DMS53 (cell line): ENCODE data around the gene TBC1D16.

Source experiments
- DNase-seq: peaks from one replicate; lab custom pipeline; 2025; lab: John Stamatoyannopoulos, UW

The TBC1D16 gene

DNA sequence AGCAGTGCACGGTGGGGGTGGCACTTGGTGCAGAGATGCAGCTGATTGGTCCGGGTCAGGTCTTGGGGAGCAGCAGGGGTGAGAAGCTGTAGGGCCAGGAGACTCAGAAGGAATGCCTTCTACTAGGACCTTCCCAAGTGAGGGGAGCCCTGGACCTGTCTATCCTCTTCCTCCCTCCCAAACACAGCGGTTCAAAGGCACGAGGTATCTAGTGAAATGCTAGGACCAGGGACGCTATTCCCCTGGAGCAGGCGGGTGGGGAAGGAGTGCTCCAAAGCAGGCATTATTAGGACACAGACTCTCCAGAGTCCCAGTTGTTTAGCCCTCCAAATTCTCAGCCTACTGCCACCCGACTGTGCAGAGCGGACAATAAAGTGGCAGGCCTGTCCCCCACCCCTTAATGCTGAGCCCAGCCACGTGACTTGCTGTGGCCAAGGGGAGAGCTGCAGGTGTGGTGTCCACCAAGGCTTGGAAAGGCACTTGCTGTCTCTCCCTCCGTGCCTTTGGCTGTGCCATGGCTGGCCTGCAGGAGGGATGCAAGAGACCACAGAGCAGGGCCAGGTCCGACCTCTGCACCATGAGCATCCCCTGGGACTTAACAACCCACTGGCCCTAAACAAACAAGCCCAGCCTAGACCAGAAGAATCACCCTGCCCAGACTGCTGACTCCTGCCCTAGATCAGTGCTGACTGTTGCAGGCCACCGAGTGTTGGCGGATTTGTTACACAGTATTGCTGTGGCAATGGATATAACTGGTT is 97.2 kb downstream of the TBC1D16 start:
- DNase-seq, result no peak

DNA sequence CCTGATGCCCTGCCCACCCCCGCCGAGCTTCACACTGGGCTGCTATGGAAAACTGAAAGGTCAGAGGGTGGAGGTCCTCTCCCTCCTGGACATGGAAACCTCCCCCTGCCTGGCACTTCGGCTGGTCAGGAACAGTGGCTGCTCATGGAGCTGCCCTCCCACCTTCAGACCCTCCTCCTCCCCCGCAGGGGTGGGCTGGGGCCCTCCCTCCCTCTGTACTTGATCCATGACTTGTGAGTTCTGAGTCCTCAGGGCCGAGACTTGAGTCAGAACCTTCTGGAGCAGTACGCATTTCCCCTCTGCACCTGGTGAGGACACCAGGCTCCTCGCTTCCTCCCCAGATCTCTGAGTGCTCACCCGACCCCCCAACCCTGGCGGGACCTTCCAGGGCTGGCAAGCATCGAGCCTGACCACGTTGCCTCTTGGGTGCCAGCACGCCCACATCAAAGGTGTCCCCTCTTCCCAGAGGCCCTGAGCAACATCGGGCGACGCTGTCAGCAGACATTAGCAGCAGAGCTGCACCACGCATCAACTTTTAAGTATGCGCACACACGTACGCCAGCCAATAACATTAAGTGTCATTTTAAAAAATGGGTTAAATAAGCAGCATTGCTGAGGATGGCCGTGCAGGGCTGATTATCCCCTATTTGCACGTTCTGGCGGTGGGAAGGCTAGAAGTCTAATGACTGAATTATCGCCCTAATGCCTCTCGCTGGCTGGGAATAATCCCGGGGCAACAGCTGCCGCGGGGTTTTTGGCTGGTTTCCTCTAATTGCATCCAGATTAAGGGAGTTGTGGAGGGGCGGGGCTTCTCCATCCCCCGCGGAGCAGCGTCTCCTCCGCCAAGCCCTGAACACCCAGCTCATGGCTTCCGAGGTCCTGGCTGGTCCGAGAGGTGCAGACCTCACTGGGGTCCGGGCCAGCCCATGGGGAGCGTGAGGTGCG is 98.0 kb downstream of the TBC1D16 start:
- DNase-seq, result no peak

GRCh38 chr17:79936641-79937381 is 98.9 kb downstream of the TBC1D16 start:
- DNase-seq, result no peak

DNA sequence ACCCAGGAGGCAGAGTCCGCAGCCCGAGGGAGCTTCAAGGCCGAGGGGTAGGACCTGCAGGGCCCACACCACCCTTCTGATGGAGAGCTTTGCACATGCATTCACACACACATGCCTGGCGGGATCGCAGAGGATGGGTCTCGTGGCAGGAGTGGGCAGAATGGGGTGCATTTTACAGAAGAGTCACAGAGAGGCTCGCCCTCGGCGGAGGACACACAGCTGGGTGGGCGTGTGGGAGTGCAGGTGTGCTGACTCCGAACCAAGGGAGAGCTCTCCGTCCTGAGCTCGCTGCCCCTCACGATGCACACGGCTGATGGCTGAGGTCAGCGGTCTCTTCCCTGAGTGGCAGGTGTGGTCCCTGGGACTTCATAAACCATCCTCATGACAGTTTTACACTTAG is 99.6 kb downstream of the TBC1D16 start:
- DNase-seq, result no peak

DNA sequence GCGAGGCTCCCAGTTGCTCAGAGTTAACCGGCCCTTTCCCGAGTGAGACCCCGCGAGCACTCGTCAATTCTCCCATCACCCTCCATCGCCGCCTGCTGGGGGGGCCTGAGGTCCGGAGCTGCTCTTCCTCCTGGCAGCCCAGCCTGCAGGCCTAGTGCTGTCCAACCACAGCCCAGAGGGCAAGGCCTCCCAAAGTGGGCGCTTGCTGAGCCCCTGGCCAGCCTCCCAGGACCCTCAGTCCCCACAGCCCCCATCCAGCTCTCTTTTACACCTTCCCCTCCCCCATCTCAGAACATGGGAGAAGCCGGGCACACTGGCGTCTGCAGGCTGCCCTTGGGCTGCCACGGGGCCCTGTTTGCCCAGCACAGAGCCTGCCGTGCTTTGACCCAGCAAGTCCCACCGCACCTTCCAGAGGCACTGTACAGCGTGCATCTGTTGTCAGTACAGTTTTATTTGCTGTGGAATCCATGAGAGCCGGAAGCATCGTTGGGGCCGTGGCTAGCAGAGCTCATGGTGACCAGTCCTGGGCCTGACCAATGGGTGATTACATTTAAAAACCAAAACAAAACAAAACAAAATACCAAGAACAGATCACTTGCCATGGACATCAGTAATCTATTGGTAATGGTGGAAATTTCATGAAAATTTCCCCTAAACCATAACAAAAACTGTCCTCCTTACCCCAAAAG is 100.3 kb downstream of the TBC1D16 start:
- no peak for DNase-seq

- no peak for DNase-seq
These were observed 101.1 kb downstream of the TBC1D16 start for GRCh38 chr17:79934653-79934970.

DNA sequence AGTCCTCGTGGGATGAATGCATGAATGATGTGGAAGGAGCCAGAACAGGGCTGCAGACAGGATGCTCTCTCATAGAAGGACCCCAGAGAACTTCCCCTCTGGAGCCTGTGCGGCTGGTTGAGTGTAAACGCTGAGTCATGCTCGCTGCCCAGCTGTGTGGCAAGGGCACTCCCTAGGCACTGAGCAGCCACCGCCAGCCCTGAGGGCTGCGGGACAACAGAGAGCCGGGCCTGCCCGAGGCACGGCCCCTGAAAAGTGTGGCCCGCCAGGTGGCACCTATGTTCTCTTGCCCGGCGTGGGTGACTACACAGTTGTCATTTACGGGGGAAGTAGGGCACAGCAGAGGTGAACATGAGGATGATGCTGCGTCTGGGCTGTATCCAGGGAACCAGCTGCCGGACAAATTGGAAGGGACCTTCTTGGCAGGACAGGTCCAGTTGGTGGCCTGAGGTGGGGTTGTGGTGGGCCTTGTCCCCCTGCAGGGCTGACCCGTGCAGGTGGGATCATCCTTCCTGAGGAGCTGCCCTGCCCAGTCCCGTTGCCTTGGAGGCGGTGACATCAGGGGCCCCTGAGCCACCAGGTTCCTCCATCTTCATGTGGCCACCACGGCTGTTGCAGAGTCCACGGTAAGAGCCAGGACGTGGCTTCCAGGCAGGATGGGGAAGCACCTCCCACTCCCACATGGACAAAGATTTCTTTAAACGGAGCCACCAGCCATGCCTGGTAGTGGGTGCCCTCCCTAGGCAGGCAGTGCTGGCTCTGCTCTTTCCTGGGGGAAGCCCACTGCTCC is 101.6 kb downstream of the TBC1D16 start:
- peak; percentile 65 for DNase-seq

DNA sequence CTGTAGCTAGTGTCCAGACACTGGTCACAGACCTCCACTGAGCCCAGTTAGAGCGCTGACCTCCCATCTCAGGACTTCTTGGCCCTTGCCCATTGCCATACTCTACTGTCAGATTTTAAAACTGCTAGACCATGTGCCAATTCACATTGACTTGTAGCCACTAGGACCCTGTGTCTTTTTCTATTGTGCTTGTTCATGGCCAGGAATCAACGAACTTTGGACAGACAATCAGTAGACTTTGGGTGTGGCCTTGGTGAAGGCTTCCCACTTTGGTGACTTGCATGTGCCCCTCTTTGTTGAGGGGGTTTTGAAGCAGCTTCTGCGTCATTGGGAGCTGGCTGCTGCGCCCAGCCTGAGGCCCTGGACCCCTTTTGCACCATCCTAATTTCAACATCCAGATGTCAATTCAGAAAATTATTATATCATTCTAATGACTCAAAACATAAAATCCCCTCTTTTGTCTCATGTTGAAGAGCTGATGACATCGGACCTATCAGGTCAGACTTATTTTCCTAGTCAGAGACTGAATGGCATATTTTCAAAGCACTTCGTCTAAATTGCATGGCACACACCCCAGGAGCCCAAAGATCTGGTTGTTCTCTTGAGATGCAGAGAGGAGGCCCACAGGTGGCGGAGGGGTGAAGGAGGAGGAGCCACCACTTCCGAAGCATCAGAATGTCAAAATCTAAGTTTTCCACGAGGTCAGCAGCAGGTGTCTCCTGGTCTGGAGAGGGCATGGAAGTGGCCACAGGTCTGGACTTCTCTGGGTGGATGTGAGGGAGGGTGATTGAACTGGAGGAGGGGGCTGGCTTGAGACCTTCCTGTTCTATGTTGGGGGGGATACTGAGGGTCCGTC is 103.0 kb downstream of the TBC1D16 start:
- DNase-seq, result no peak

DNA sequence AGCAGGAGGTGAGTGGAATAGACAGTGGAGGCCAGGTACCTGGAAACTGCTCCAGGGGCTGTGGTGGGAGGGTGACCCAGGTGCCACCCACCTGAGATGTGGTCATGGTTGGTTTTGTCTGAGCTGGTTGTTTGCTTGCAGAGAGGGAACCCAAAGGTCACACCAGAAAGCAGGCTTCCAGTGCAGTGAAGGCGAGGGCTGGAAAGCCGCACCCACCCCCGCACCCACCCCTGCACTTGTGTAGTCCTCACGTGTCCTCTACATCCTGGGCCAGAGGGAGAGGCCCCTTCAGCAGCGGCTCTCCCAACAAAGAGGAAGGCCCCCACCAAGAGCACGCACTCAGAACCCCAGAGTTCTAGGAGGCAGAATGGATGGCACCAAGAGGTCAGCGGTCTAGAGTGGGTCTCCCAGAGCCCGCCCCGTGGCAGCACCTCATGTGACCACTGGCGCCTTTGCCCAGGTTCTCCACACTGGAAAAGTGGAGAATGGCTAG is 103.8 kb downstream of the TBC1D16 start:
- peak; percentile 28 for DNase-seq

DNA sequence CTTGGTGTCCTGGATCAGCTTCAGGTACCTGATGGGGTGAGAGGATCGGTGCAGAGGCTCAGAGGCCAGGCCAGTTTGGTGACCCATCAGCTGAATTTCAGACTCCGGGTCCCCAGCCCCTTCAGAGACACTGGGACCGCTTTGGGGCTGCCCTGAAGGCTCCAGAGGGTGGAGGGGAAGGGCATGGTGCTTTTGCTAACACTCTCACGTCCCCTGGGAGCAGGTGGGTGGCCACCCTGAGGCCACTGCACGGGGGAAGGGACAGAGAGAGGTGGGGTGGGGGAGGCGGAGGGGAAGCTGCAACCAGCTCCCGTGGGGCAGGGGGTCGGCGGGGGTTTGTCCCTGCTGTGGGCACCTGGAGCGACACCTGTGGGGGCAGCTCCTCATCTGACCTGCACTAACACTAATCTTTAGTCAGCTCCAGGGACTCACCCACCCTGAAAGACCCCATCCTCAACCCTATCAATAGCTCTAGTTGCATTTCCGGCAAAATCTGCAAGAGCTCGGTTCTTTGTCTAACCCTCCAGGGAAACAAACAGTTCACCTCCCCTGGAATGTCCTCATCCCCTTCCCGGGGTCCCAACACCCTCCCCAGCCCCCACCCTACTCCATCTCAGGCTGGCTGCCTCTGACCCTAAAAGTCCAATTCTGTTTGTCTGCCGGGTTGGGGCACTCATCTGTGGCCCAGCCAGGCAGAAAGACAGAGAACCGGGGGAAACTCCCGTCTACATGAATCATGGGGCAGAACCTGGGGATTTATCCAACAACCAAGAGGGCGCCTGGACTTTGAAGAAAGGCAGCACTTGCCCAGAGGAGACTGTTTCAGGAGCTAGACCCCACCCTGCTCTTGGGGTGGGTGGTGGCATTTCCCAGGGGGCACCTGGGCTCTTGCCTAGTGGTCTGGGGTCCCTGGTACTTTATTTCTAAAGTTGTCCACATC is 104.5 kb downstream of the TBC1D16 start:
- peak; percentile 42 for DNase-seq

DNA sequence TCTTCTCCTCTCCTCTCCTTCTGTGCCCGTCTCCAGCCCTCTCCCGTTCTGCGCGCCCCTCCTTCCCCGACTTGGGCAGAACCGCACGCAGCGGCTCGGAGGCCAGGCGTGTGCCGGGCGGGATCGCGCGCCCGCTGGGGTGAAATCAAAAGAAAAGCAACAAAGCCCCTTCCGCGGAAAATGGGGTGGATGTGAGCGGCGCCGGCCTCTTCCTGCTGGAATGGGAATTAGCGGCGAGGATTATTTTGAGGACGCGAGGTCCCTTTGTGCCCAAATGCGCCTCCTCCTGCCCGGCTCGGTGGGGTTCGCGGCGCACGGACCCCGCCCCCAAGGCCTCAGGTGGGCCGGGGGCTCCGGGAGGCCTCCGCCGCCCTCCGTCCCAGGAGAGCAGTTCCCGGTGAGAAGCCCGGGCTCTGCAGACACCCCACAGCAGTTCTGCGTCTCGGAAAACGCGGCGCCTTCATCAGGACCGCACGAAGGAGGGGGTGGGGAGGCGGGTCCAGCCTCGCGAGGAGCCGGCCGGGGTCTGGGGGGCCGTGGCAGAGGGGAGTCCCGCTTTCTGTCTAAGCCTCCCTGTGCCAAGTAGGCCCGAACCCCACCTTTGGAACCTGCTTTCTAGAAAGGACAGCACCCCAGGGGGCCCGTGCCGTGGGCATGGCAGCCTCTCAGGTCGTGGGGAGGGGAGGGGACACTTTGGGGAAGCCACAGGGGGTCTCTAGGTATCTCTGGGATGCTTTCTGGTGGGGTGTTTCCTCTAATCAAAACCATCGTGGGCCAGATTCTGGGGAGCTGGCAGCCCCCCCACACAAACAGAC is 105.4 kb downstream of the TBC1D16 start:
- peak; percentile 46 for DNase-seq

DNA sequence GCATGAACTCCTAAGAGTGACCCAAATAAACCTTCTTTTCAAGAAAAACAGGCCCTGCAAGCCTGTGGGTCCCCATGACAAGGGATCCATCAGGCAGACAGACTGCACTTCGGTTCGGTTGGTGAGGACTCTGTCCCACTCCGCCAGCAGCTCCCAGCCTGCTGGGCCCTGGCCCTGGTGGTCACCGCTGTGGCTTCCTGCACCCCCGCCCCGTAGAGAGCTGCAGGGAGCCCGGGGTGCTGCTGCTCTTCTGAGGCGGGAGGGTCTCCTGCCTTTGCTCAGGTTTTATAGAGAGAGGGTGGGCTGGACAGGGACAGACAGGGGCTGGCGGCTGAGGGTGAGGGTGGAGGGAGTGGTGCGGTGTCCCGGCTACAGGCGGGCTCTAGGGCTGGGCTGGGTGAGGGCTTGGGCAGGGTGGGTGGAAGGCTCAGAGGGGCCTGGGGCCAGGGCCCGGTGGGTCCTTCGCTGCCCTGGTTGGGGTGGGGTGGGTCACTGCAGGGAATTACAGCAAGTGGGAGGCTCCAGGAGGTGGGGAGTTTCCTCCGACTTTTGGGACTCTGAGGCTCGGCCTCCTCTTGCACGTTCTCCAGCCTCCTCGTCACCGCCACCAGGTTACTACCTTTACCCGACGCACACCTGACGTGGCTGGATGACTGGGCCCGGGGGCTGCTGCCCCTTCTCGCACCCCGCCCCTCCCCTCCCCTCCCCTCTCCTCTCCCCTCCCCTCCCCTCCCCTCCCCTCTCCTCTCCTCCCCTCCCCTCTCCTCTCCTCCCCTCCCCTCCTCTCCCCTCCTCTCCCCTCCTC is 106.2 kb downstream of the TBC1D16 start:
- peak; percentile 37 for DNase-seq

- no peak for DNase-seq
These were observed 107.0 kb downstream of the TBC1D16 start for GRCh38 chr17:79928502-79929256.

GRCh38 chr17:79927688-79928501 is 107.8 kb downstream of the TBC1D16 start:
- no peak for DNase-seq

DNA sequence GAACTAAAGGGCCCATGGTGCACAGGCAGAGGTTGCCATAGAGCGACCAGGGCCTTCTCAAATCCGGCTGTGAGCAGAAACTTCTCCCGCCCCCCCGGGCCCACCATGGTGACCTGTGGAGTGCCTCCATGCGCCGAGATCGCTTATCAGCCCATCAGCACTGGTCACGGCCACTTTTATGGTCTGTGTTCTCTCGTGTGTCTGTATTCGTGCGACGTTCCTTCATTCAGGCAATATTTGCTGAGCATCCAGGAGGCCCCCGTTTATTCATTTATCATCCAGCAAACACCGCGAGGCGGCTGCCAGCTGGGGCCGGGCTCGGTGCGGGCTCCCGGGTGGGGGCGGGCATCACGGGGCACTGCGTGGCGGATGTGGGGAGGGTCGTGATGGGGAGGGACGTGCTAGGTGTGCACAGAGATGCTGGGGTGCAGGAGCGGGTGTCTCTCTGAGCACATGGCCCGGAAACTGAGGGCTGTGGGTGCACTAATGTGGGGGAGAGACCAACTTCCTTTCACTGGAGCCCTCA is 108.5 kb downstream of the TBC1D16 start:
- no peak for DNase-seq
